ENCODE data around the gene HCFC1. TPM values are rescaled to one million over a fixed set of nuclear protein-coding genes. Genes with fewer than 3 reads are reported as not detected.

The HCFC1 gene
- total and polyA plus RNA-seq, 9 of the 15 experiments (the other 6 are each of a cell fraction or from before 2014, with no cell fraction given): 2.8 to 133 (median 17.1) TPM

GRCh38 chrX:153925739-153926551 lies 45.7 kb downstream of the HCFC1 start, which contains the start of gene ARHGAP4 (continued):
- TF ChIP-seq HDAC3 (IDR thresholded peaks at IDR 0.05; ENCODE audit: borderline replicate concordance, partially characterized antibody) (no peak), HEY1 (CRISPR knock-in tag; IDR thresholded peaks at IDR 0.05; ENCODE audit: borderline replicate concordance) (no peak), ZNF766 (CRISPR knock-in tag; conservative IDR thresholded peaks at IDR 0.05) (peak; percentile 19; the same call in 1 of the 2 replicates), KHSRP (IDR thresholded peaks at IDR 0.05) (no peak), CCNT2 (IDR thresholded peaks at IDR 0.05; ENCODE audit: borderline replicate concordance, extremely low read depth, insufficient read length, low read depth, low read length) (peak; percentile 78), MTF1 (CRISPR knock-in tag; IDR thresholded peaks at IDR 0.05; ENCODE audit: borderline replicate concordance) (no peak), SLC30A9 (CRISPR knock-in tag; IDR thresholded peaks at IDR 0.05) (no peak), FOXM1 (IDR thresholded peaks at IDR 0.05; ENCODE audit: low read depth) (no peak), FOXM1 (CRISPR knock-in tag; IDR thresholded peaks at IDR 0.05; ENCODE audit: low read depth) (no peak), ZNF699 (CRISPR knock-in tag; IDR thresholded peaks at IDR 0.05; ENCODE audit: insufficient replicate concordance) (no peak), CCAR2 (IDR thresholded peaks at IDR 0.05; ENCODE audit: low read depth, low read length) (no peak), MCM5 (IDR thresholded peaks at IDR 0.05; ENCODE audit: low read depth) (no peak), ZBTB7A (IDR thresholded peaks at IDR 0.05; ENCODE audit: borderline replicate concordance, control insufficient read depth, low read depth, low read length) (peak; percentile 51; the same call in 1 of the 2 replicates), TAF9B (IDR thresholded peaks at IDR 0.05; ENCODE audit: partially characterized antibody) (peak; percentile 24), FUS (optimal IDR thresholded peaks at IDR 0.05; ENCODE audit: low read depth, low read length) (peak; percentile 97), PURB (CRISPR knock-in tag; IDR thresholded peaks at IDR 0.05; ENCODE audit: low read depth) (no peak), BACH1 (tag; IDR thresholded peaks at IDR 0.05) (no peak), SMARCA4 (IDR thresholded peaks at IDR 0.05) (no peak), SNRNP70 (optimal IDR thresholded peaks at IDR 0.05; ENCODE audit: low read depth, low read length) (no peak), ZNF696 (CRISPR knock-in tag; conservative IDR thresholded peaks at IDR 0.05) (no peak), ZNF77 (CRISPR knock-in tag; IDR thresholded peaks at IDR 0.05) (no peak), HNRNPLL (IDR thresholded peaks at IDR 0.05; ENCODE audit: low read depth, low read length, poor library complexity, severe bottlenecking) (peak; percentile 50), IFI16 (CRISPR knock-in tag; IDR thresholded peaks at IDR 0.05) (no peak)
- TF ChIP-seq, protein P1, sequence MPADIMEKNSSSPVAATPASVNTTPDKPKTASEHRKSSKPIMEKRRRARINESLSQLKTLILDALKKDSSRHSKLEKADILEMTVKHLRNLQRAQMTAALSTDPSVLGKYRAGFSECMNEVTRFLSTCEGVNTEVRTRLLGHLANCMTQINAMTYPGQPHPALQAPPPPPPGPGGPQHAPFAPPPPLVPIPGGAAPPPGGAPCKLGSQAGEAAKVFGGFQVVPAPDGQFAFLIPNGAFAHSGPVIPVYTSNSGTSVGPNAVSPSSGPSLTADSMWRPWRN (IDR thresholded peaks at IDR 0.05; ENCODE audit: low read depth): no peak
- TF ChIP-seq, protein P2, sequence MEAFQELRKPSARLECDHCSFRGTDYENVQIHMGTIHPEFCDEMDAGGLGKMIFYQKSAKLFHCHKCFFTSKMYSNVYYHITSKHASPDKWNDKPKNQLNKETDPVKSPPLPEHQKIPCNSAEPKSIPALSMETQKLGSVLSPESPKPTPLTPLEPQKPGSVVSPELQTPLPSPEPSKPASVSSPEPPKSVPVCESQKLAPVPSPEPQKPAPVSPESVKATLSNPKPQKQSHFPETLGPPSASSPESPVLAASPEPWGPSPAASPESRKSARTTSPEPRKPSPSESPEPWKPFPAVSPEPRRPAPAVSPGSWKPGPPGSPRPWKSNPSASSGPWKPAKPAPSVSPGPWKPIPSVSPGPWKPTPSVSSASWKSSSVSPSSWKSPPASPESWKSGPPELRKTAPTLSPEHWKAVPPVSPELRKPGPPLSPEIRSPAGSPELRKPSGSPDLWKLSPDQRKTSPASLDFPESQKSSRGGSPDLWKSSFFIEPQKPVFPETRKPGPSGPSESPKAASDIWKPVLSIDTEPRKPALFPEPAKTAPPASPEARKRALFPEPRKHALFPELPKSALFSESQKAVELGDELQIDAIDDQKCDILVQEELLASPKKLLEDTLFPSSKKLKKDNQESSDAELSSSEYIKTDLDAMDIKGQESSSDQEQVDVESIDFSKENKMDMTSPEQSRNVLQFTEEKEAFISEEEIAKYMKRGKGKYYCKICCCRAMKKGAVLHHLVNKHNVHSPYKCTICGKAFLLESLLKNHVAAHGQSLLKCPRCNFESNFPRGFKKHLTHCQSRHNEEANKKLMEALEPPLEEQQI (IDR thresholded peaks at IDR 0.05): no peak
- TF ChIP-seq, protein P3, sequence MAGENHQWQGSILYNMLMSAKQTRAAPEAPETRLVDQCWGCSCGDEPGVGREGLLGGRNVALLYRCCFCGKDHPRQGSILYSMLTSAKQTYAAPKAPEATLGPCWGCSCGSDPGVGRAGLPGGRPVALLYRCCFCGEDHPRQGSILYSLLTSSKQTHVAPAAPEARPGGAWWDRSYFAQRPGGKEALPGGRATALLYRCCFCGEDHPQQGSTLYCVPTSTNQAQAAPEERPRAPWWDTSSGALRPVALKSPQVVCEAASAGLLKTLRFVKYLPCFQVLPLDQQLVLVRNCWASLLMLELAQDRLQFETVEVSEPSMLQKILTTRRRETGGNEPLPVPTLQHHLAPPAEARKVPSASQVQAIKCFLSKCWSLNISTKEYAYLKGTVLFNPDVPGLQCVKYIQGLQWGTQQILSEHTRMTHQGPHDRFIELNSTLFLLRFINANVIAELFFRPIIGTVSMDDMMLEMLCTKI (IDR thresholded peaks at IDR 0.05; ENCODE audit: partially characterized antibody): no peak
